ENCODE data around the gene MYOF. TPM values are rescaled to one million over a fixed set of nuclear protein-coding genes. Genes with fewer than 3 reads are reported as not detected.

MYOF gene
- total RNA-seq, 4 donors from 2014 or later: 44.6 to 113 (median 74.5) TPM

DNA sequence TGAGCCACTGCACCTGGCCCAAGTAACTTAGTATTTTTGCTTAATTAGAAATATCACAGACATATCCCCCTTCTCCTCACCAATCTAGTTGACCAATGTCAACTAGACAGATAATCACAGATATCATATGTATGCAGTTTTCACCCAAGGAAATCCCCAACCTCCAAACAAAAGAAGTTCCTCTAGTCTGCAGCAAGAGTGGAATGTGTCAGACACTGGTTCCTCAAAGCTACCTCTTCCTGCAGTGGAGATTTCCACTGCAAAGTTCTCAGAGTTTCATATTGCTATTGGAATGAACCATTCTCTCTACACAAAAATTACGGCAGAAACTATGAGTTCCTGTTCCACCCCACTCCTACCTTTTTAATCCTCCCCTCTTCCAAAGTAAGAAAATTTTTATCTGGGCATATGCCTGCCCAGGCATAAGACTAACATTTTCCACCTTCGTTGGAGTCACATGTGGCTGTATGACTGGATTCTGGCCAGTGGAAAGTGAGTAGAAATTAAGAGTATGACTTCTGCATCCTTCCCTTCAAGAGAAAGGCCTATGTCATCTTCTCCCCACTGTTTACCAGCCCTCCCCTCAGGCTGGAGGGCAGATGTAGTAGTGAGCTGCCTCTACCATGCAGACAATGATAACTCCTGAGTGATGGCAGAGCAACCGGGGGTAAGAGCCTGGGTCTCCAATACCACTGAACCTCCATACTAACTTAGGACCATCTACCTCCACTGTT lies 103.0 kb downstream of the MYOF start:
- TF ChIP-seq, protein P1, sequence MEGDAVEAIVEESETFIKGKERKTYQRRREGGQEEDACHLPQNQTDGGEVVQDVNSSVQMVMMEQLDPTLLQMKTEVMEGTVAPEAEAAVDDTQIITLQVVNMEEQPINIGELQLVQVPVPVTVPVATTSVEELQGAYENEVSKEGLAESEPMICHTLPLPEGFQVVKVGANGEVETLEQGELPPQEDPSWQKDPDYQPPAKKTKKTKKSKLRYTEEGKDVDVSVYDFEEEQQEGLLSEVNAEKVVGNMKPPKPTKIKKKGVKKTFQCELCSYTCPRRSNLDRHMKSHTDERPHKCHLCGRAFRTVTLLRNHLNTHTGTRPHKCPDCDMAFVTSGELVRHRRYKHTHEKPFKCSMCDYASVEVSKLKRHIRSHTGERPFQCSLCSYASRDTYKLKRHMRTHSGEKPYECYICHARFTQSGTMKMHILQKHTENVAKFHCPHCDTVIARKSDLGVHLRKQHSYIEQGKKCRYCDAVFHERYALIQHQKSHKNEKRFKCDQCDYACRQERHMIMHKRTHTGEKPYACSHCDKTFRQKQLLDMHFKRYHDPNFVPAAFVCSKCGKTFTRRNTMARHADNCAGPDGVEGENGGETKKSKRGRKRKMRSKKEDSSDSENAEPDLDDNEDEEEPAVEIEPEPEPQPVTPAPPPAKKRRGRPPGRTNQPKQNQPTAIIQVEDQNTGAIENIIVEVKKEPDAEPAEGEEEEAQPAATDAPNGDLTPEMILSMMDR (IDR thresholded peaks at IDR 0.05): no peak
- no peak for DNase-seq (ENCODE audit: low spot score)
- no peak for ATAC-seq (ENCODE audit: low FRiP score)

DNA sequence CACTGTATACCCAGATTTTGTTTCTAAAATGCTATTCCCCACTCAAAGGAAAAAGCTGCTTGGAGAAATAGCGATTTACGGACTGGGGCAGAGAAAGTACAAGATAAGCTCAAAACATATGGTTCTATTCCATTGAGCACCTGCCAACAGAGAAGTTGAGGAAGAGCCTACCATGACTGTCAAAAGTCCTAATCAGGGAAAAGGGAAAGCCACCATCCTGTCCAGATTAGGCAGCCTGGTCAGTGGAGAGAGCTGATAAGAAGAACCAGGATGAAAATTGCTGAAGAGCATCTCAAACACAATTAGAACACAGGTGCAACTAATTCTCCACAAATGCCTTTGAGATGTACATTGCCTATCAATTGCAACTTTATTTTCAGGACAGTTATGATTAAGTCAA lies 104.1 kb downstream of the MYOF start:
- no peak for DNase-seq (ENCODE audit: low spot score)
- TF ChIP-seq, protein P1 (IDR thresholded peaks at IDR 0.05): no peak
- no peak for ATAC-seq (ENCODE audit: low FRiP score)

DNA sequence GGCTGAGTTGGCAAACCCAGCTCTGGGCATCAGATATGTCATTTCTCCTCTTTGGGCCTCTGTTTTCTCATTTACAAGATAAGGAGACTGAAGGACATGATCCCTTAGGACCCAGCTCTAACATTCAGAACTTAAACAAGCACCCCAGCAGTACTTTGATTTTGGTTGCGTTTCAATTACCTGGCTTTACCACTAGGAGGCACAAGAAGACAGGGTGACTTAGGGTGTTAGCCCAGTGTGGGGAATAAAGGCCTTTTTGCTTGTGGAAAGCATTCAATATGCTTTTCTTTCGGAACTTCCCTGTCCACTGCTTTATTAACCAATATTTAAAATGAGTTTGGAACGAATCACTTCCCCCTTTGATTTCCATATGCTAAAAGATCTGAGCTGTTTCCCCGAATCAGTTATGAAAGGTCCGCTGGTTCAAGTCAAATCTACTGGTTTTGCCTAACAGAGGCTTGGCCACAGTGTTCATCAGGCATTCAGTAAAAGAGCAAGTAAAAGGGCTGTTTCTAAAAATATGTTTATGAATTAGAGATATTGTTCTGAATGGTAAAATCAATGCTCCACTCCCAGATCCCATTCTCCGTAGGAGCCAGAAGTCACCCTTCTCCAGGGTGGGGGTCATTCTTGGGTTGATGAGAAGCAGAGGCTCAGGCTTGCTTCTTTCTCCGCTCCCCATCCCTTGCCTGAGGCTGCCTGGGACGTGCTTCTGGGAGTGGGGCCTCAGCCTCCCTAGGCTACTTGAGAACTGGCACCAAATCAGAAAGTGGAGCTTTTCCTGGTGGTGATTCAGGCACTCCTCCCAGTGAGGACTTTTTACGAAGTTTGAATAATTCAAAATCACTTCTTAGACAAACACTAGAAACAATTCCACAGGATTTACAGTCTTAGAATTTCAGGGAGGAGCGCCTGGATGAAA lies 105.5 kb downstream of the MYOF start:
- peak; percentile 88 for ATAC-seq (ENCODE audit: low FRiP score)
- TF ChIP-seq, protein P1 (IDR thresholded peaks at IDR 0.05): peak in 2 of 3 donors; percentile 71 to 83
- no peak for DNase-seq (ENCODE audit: low spot score)

DNA sequence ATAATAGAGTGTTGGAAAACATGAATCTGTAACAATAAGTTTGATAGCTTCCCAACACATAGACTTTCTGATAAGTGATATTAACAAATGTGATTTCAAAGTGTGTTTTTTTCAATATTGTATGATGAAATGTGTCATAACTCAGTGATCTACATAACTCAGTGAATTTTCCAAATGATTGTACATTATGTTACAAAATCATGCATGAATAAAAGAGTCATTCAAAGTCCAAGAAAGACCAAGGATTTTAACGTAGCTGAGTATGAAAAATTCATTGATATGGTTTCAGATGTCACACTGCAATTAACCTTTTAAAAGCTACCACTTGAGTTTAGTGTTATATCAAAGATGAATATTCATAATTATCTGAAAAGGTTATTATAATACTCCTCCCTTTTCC lies 111.2 kb downstream of the MYOF start:
- no peak for ATAC-seq (ENCODE audit: low FRiP score)
- TF ChIP-seq, protein P1 (IDR thresholded peaks at IDR 0.05): no peak
- DNase-seq (ENCODE audit: low spot score): no peak

DNA sequence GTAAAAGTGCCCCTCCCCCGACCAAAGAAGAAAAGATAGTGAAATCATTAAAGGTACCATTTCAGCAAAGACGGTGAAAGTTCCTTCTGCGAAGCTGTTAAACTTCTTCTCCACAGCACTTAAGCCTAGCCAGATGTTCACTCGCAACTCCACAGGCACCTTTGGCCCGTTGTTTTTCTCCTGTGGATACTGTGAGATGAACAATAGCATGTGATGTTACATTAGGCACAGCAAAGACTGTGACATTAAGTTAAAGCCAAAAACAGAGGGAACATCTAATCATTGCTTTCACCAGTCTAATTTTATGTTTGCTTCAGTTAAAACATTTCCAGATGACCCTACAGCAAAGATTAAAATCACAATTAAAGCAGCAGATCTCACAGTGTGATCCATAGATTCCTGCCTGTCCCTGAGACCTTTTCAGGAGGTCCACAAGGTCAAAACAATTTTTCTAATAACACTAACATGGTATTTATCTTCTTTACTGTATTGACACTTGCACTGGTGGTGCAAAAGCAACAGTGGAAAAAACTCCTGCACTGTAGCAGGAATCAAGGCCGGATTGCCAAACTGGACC lies 112.5 kb downstream of the MYOF start:
- TF ChIP-seq, protein P1 (IDR thresholded peaks at IDR 0.05): no peak
- no peak for ATAC-seq (ENCODE audit: low FRiP score)

DNA sequence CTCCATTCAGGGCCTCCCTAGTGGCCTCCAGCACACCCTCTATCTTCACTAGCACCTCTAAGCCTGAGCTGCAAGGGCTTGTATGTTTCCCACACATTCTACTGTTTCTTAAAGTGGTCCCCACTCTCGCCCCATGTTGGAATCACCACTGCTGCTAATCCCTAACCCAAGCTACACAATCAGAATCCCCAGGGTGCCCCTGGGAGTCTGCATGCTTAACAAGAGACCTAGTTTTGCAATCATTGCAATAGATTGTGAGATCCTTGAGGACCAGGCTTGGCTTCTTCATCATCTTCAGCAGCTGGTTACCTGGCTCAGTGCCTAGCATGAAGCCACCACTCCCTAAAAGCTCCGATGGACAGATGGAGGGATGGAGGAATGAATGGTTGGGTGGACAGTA lies 113.9 kb downstream of the MYOF start:
- TF ChIP-seq, protein P1 (IDR thresholded peaks at IDR 0.05): no peak
- DNase-seq (ENCODE audit: low spot score) (no peak), ATAC-seq (ENCODE audit: low FRiP score) (no peak)

More for the DNA sequence above, 112.5 kb downstream of the MYOF start:
- DNase-seq (ENCODE audit: low spot score): no peak
